HG03342 (cell line): Measurements from ENCODE around the gene TSNAX.

ENCODE experiments used
- ATAC-seq: cut with Tn5 transposase; IDR thresholded peaks from one replicate; pipeline ENCODE4 v1.9.1; 2021; ENCODE audit warnings: mild to moderate bottlenecking, moderate library complexity; ENCODE audit not compliant: unreplicated experiment

TSNAX gene

DNA sequence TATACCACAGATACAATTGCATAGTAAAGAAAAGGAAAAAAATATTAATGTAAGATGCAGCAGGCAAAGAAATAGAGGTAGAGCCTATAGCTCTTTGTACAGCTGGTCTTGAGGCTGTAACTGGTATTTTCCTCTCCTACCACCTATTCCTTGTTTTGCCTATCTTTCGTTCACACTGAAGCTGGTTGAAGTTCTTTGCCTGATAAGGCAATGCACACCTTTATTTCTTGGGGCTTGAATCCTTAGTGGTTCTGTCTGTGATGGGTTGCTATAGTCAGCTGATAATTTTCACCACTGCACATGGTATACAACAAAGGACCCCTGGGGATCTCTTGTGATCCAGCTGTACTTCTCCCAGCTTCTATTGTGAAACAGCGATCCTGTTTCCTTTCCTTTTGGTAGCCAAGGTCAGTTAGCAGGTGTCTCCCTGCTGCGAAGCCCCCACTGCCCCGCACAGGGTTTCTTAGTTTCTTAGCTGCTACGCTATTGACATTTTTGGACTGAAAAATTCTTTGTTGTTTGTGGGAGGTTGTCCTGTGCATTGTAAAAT, 9.9 kb upstream of the TSNAX start:
- no peak for ATAC-seq

DNA sequence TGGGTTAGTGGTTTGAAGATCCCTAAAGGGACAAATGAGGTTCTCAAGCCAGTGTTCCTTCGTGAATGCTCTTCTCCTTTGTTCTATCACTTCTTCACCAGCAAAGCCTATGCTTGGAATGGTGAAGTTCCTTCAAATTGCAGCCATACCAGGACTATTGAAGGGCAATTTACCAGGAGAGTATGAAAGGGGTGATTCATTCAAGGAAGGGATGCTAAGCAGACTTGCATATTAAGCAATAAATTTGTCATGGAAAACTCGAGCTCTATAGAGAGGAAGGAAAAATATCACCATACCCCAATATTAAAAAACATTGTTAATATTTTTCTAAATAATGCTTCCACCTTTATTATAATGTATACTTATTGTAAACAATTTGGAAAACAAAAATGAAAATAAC, 9.3 kb upstream of the TSNAX start:
- no peak for ATAC-seq

DNA sequence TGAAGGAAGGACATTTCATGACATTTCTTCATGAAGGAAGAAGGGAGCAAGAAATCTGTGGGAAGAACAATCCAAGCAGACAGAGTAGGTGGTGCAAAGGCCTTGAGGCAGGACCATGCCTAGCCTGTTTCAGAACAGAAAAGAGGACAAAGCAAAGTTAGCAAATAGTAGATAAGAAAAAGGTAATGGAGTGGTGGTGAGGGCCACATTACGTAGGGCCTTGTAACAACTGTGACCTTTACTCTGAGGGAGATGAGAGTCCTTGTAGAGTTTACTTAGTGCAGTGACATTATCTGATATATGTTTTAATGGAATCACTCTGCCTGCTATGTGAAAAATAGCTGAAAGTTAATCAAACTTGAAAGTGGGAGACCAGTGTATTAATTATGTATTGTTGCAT, 6.4 kb upstream of the TSNAX start:
- ATAC-seq: no peak

DNA sequence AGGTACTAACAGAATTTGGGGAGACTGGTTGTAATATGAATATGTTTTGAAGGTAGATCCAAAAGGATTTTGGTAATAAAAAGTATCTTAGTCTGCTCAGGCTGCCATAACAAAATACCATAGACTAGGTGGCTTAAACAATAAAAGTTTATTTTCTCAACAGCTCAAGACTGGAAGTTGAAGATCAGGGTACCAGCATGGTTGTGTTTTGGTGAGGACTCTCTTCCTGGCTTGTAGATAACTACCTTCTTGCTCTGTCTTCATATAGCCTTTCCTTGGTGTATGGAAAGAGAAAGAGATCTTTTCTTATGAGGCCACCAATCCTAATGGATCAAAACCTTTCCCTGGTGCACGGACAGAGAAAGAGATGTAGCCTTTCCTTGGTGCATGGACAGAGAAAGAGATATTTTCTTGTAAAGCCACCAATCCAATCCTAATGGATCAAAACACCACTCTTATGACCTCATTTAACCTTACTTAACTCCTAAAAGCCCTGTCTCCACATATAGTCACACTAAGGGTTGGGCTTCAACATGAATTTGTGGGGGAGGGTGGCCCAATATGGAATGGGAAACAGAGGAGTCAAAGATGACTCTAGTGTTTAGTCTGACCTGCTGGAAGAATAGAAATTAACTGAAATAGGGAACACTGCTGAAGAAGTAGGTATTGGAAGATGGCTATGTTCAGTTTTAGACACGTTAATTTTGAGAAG, 5.4 kb upstream of the TSNAX start:
- no peak for ATAC-seq

DNA sequence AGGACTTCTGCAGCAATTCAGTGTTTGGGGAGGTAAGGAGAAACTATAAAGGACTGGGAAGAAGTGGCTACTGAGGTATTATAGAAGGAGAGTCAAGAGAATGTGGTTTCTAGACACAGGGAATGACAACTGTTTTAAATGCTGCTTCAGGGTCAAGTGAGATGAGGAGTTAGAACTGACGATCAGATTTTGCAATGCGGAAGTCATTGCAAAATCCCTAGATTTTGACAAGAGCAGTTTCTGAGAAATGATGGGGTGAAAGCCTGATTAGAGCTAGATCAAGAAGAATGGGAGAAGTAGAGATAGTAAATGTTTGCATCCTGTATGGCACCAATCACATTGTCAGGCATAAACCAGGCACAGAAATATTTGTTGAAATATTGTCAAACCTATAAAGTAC, 4.7 kb upstream of the TSNAX start:
- no peak for ATAC-seq

DNA sequence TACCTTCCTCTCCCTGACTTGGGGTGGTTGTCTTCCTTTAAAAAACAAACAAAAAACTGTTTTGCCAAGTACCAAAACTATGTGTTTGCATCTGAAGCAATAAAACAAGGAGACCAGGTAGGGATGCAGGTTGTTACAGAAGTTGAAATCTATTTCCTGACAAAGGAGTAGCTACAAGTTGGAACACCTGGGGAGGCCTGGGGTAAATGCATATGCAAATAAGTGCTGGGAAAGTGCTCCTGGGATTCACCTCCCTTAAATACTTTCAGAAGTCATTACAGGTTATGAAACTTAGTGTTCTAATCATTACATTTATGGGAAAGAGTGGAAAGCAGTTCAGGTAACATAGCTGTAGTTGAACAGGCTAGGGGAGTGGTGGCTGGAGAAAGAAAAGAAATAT, 1.9 kb upstream of the TSNAX start:
- no peak for ATAC-seq

DNA sequence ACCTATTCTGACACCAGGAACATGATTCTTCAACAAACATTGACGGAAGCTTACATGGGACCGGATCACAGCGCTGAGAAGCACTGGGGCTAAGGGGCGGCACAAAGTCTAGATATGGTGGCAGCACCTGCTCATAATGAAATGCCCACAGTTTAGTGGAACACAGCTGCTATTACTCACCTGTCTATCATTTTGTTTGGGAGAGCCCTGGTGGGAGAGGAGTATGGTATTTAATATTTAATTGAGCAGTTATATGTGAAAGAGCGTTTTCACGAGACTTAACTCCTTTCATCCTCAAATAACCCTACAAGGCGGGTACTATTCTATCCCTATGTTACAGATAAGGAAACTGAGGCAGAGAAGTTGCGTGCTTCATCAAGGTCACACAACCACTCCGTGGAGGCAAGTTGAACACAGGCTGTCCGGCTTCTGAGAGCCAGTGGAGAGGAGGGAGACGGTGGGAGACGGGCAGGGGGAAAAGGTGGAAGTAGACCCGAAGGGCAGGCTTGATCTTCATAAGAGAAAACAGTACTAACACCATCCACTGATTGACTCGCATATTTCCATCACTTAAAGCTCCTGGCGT, 790 bp upstream of the TSNAX start:
- peak; percentile 28 for ATAC-seq

DNA sequence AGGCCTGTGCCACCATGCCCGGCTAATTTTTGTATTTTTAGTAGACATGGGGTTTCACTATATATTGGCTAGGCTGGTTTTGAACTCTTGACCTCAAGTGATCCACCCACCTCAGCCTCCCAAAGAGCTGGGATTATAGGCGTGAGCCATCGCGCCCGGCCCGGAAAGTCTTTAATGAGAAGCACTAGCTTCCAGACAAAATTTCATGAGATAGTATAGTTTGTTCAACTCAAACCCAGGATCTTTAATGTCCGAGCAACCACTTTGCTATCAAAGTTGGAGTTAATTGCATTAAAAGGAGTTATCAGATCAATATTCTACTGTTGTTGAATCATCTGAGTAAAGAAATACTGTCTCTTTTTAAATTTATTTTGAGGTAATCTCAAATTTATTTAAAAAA, 4.8 kb downstream of the TSNAX start:
- ATAC-seq: no peak

DNA sequence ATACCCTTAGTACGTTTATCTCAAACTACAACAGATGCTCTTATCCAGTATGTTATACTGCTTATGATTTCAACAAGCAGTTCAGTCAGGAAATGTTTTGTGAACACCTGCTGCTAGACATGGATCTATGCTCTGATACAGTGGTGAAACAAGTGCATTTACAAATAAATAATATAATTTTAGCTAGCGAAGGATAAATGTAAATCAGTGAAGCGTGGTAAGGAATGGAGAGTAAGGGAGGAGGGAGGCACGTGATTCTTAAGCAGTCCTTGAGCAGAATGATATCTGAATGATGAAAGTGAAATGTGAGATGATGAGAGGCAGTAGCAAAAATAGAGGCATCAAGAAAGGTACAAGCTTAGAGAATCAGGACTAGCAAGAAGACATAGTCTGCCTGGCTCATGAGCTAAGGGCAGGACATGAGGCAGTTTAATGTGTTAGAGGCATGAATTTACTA, 6.3 kb downstream of the TSNAX start:
- no peak for ATAC-seq

DNA sequence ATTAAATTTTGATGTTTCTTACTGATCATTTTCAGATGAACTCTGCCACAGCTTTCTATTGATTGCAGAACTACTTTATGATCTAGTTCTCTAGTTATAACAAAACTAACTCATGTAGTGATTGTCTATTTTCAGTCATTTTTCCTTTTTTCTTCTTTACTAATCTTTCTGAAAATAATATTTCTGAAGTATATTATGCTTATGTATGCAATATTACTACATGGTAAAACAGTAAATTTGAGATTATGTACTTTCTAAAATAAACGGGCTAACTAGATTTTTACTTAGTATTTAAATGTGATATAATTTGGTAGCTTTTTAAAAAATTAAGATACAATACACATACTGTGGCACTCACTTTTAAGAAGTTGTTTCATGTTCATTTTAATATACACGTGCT, 7.6 kb downstream of the TSNAX start:
- ATAC-seq: no peak

DNA sequence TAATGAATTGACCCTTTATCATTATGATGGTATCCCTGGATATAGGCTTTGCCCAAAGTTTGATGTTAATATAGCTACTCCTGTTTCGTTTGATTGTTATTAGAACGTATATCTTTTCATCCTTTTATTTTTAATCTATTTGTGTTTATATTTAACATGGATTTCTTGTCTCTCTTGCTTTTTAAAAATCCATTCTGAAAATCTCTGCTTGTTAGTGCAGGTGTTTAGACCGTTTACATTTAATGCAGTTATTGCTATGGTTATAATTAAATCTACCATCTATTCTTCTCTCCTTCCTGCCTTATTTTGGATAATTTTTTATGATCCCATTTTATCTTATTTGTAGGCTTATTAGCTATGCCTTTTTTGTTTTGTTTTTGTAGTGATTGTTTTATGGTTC, 12.4 kb downstream of the TSNAX start:
- ATAC-seq: no peak

DNA sequence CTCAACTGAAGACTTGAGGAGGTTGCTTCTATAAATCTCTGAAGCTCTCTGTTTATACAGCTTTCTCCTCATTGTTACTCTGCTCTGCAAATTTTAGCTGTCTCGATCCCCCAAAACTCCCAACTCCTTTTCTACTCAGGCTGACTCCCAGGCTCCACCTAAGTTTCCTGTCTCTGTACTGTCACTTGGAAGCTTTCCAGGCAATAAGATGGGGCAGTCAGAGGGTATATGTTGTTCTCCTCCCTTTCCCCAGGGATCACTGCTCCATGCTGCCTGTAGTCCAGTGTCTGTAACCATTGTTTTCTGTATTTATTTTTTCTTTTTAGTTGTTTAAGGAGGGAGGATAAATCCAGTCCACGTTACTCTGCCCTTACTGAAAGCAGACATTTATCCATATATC, 13.4 kb downstream of the TSNAX start:
- no peak for ATAC-seq

DNA sequence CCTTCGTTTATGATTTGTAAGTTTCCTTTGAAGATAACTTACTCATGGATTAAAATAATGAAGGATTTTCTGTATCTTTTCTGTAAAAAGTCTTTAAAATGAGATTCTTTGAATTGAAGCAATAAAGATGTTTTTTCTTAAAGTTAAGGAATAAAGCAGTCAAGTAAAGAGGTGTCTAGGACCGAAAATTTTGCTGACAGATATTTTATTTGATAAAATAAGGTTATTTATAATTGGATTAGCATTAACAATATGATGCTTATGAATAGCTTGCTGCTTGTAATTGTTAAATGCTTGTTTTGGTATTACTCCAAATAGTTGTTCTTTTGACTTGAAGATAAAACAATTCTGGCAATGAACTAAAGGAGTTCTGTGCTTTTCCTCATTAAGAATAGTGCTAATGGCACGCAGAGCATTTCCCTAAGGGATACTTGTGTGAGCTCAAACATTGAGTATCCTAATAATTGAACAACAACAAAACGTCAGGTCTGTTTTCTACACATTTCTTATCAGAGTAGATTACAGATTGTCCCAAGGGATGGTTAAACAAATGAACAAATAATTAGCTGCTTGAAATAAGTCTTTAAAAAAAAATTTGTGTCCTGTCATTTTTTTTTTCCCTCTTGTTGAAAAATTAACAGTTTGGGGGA, 16.6 kb downstream of the TSNAX start:
- ATAC-seq: no peak

DNA sequence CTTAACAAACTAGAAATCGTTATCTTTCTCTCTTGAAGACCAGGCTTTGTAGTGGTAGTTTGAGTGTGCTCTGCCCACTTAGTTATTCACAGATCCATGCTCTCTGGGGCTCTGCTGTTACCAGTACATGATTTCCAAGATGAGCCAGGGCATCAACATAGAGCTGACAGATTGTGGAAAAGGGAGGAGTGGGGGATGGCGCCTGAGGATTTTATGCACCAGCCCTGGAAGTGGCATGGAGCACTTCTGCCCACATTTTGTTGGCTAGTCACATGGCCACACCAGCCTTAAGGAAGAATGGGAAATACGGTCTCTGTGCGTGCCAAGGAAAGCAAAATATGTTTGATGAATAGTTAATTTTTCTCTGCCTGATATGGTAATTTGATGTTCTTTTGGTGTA, 18.2 kb downstream of the TSNAX start:
- ATAC-seq: no peak

DNA sequence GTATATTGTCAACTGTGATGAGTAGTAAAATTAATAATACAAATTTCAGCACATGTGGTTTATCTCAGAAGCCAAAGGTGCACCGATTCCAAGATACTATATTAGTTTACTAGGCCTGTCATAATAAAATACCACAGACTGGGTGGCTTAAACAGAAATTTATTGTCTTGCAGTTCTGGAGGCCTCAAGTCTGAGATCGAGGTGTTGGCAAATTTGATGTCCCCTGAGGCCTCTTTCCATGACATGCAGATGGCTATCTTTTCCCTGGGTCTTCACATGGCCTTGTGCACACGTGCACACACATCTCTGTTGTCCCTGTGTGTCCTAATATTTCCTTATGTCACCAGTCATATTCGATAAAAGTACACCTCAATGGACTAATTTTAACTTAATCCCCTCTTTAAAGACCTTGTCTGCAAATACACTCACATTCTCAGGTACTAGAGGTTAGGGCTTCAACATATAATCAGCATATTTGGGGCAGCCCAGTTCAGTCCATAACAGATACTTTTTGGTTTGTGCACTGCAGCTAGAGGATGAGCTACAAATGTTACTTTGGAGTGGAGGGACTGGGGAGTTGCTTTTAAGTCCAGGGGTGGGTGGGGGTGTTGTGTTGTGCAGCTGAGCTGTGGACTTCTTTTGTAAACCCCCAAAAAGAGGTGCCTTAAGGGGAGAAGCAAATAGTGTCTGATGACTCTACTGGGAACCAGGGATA, 21.4 kb downstream of the TSNAX start:
- ATAC-seq: no peak

DNA sequence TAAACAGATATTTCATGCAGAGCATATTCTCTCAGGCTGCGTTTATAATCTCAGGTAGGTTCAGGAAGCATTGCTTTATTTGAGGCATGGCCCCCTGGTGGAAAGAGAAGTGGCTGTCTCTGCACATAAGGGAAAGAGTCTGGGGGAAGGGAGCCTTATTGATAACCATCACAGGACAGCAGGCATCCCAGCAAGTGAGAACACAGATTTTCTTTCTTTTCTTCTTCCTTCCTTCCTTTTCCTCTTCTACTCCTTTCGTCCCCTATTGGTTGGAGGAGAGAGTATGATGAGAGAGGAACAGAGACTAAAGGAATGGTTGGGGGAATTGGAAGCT, 21.9 kb downstream of the TSNAX start:
- no peak for ATAC-seq

DNA sequence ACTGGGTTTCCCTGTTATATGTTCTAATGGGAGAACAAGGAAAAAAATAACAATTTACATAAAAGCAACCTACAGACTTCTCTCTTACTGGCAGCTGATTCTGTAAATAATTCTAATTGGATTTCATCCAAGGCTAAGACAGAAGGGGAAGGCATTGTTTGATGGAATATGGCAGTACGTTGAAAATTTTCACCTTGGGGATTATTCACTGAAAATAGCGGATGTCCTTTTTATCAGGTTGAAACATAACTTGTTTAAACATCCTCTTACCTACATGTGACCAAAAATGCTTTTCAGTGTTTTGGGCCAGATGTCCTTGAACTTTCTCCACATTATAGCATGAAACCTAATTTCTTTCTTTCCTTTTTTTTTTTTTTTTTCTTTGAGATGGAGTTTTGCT, 24.9 kb downstream of the TSNAX start:
- ATAC-seq: no peak

DNA sequence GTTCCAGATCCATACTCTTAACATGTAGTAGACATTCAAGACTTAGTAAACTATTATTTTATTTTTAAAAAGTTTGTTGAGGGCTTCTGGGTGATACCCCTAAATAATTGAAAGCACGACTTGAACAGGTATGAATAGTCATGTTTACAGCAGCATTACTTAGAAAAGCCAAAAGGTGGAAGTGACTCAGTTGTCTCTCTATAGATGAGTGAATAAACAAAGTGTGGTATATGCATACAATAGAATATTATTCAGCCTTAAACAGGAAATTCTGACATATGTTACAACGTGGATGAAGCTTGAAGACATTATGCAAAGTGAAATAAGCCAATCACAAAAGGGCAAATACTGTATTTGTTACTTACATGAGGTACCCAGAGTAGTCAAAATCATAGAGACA, 26.5 kb downstream of the TSNAX start:
- no peak for ATAC-seq

DNA sequence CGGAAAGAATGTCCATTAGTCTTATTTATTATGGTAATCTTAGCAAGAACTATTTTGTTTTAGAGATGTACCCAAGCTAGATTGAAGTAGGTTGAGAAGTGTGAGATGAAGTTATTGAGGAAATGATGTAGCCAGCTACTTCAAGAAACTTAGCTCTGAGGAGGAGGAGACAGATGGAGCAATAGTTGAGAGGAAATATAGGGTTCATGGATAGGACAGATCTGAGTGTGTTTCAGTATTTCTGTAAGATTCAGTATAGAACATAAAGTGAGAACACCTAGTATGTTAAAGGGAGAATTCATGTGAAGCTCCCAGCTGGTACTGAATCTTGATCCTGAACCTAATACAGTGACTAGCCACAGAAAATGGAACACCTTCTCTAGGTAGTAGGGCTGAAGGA, 28.9 kb downstream of the TSNAX start:
- ATAC-seq: no peak

DNA sequence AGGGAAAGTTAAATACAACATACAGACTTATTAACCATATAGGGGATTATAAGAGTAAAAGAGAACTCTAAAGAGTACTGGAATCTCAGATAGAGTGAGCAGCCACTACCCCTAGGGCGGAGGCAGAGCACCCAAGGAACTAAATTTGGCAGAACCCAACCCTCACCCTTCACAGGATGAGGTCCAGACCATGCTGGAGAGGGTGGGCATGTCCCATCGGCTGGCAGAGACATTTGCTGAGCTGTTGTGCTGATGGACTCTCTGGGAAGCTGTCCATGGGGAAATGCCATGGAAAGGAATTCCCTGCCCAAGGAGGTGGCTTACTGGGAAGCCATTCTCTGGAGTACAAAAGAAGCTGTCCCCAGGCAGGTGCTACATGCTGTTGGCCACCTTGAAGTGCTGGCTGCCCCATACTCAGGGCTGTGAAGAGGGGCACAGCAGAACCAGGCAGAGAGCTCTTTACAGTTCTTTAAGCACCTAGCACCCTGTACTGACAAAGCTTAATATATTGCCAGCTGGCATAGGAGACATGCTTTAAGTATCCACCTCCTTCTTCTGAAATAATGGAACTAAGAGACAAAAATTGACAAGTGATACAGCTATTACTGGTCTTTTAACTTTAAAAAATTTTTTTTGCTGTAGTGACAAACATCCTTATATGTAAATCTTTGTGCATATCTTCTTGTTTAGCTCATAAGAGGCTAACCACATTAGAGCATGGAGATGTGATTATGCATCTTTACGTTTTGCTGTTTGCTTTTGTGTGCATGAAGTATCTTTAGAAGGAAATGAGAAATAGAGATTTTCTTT, 29.6 kb downstream of the TSNAX start:
- no peak for ATAC-seq

DNA sequence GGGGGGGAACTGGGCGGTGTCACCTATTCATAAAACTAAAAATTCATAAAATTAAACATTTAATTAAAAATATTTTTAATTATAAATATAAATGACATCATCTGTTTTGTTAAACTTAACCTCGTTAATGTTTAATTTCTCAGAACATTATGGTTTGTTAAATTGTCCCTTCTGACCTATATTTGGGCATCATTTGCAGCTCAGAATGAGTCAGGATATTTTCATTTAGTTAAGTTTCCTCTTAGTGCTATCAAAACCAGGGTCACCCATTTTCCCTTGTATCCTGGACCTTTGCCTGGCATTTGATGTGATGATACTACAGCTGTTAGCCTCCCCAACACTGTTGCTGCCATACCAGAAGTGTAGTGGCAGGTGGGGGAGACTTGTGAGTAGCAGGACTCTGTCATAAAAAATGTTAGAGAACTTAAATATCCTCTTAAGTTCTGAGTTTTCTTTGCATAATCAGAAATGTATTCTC, 30.3 kb downstream of the TSNAX start:
- ATAC-seq: no peak
